ENCODE results near the gene OR52B6.

DNA sequence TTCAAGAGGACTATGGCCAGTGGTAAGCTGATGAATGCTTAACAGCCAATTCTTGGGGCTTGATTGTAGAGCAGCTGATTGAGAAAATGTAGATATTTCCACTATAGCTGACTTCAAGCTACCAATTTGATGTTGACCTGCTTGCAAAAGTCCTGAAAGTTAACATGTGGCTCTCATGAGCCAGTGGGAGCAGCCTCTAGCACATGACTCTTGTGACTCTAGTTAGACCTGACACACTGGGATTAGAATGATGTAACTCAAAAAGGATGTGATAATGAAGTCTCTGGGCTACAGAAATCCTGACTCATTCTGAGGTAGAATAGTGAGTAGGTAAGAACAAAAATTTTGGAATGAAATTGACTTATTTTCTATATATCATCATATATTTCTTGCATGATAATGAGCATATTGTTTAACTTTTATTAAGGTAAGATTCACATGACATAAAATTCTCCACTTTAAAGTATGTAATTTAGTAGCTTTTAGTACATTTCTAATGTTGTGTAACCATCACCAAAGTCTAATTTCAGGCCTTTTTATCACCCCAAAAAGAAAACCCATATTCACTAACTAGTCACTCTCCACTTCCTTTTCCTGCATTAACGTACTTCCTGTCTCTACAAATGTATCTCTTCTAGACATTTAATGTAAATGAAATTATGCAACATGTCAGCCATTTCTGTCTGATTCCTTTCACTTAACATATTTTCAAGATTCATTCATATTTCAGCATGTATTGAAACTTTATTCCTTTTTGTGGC, 16.2 kb upstream of the OR52B6 start:
- TF ChIP-seq CTCF (IDR thresholded peaks at IDR 0.05) (no peak), EZH2 (IDR thresholded peaks at IDR 0.05; ENCODE audit: borderline replicate concordance, insufficient read depth, low read depth, low read length, poor library complexity, severe bottlenecking) (no peak)
